Muscle of arm (tissue), 12 donors: Measurements from ENCODE around the gene METTL8. TPM values are rescaled to one million over a fixed set of nuclear protein-coding genes. Genes with fewer than 3 reads are reported as not detected.
"Not testable (repeated sequence)": the region's sequence is repeated elsewhere in the genome, so short reads cannot be mapped to it uniquely, and the experiment has no call there.

Experiments used
- DNase-seq: peaks from one replicate; pipeline ENCODE4 v3.0.0-alpha.2; 2013
- polyA plus RNA-seq, 12 donors: library from polyadenylated mRNA; unstranded; fragments of 120-200 nt; gene quantifications; one replicate each; pipeline ENCODE4 v1.2.1, GENCODE V29; 2013; ENCODE audit not compliant: insufficient read length in 12 of 12

The METTL8 gene
- polyA plus RNA-seq, 12 donors = 12.3 to 376 (median 15.6) TPM

GRCh38 chr2:171315781-171316180, 118.0 kb downstream of the METTL8 start:
- DNase-seq = no peak

DNA sequence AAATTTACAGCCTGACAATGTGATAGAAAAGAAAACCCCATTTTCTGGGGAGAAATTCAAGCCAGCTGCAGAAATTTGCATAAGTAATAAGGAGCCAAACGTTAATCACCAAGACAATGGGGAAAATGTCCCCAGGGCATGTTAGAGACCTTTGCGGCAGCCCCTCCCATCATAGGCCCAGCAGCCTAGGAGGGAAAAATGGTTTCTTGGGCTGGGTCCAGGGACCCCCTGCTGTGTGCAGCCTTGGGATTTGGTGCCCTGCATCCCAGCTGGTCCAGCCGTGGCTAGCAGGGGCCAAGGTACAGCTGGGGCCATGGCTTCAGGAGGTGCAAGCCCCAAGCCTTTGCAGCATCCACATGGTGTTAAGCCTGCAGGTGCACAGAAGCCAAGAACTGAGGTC, 121.6 kb downstream of the METTL8 start:
- not testable (repeated sequence) for DNase-seq

DNA sequence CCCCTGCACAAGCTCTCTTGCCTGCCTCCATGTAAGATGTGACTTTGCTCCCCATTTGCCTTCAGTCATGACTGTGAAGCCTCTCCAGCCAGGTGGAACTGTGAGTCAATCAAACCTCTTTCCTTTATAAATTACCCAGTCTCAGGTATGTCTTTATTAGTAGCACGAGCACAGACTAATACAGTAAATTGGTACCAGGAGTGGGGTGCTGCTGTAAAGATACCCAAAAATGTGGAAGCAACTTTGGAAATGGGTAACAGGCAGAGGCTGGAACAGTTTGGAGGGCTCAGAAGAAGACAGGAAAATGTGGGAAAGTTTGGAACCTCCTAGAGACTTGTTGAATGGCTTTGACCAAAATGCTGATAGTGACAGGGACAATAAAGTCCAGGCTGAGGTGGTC, 122.2 kb downstream of the METTL8 start:
- not testable (repeated sequence) for DNase-seq

GRCh38 chr2:171310889-171311288, 122.9 kb downstream of the METTL8 start:
- DNase-seq = no peak

DNA sequence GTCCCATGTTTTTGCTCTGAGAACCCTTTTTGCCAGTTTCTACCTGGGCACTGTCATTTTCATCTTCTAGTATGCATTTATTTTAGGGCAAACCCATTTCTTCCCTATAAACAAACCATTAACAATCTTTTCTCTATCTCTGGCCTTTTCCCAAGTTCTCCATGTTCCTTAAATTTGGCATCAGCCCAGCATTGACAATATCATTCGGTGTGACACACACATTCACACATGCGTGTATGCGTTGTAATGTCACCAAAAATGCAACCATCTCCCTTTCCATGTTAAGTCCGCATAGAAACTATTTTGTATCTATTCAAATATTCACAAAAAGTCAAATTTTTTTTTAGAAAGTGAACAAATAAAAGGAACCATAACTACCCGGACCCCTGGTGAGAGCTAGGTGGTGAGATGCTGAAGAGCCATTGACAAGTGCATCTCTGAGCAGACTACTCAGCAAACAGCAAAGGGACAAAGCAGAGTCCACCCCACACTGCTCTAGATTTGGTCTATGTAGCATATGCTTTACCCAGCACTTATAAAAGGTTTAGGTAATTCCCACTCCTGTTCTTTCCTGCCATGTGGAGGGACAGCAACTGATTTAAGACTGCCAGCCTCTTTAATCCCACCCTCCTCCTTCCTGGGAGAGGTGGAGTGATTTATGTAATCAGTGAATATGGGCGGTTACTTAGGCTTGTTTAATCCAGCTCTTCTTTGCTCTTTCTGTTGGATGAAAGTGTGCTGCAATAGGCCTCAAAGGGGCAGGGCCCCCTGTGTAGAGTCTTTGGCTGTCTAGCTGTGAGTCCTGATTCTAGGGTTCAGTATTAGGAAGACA, 124.1 kb downstream of the METTL8 start:
- no peak for DNase-seq

DNA sequence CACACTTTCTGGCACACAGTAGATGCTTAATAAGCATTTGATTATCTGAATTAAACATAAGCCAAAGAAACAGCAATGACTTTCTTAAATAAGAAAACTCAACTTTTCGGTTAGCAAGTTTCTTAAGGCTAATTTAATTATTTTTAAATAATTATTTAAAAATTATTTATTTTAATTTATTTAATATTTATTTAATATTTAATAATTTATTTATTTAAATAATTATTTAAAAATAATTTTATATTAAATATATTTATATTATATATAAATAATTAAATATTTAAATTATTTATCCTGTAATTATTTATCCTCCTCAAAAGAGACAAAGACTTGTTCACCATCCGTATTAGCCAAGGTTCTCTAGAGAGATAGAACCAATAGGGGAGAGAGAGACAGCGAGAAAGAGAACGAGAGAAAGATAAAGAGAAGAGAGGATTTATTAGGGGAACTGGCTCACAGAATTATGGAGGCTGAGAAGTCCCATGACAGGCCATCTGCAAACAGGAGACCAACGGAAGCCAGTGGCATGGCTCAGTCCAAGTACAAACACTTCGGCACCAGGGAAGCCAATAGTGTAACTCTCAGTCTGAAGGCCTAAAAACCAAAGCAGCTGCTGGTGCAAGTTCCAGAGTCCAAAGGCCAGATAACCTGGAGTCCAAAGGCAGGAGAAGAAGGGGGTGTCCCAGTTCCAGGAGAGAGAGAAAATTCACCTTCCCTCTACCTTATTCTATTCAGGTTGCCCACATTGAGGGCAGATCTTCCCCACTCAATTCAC, 125.3 kb downstream of the METTL8 start:
- DNase-seq = no peak

GRCh38 chr2:171307560-171307959, 126.2 kb downstream of the METTL8 start:
- no peak for DNase-seq

DNA sequence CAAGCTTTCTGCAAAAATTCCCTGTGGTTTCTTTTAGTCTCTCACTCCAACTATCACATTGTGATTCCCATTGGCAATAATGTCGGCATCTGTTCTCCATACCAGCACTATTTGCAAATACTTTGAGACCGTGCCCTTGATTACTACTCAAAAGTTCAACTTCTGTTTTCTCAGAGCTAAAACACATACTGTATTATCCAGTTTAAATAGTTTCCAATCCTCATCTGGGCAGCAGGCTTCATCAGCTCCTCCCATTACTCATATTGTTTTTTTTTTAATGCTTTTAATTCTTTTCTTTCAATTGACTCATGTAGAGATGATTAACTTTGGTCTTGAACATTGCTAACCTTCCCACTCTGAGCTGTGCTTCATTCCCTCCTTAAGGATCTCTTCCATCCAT, 135.8 kb downstream of the METTL8 start:
- DNase-seq = no peak

DNA sequence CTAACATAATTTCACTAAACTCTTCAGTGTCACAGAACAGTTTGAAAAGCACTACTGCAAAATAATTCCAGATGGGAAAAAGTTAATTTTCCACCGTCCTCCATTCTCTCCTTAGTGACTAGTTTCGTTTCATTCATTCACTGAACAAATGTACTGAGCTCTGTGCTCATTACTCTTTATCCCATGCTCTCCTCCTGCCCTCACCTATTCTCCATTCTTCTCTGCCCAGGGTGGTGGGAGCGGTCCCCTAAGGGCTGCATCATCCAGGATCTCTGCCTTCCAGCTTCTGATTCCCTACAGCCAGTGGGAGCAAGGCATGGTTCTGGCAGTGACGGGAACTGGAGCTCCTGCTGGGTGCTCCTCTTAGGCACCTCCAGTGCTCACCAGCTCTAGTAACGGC, 139.2 kb downstream of the METTL8 start:
- DNase-seq = no peak

DNA sequence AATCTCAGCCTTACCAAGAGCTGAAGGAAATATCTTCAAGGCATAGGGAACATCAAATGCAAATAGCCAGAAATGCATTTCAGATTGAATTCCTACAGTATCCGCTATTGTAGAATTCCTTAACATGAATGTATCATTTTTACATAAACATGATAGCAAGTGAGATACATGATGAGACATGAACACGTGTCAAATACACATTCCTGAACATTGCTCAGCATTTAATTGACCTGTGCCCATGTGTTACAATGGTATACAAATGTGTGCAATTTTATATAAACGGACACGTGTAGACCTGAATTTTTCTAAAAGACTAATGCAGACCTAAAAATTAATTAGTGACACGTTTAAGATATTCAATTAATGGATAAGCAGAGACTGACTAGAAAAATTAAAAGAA, 140.1 kb downstream of the METTL8 start:
- no peak for DNase-seq

DNA sequence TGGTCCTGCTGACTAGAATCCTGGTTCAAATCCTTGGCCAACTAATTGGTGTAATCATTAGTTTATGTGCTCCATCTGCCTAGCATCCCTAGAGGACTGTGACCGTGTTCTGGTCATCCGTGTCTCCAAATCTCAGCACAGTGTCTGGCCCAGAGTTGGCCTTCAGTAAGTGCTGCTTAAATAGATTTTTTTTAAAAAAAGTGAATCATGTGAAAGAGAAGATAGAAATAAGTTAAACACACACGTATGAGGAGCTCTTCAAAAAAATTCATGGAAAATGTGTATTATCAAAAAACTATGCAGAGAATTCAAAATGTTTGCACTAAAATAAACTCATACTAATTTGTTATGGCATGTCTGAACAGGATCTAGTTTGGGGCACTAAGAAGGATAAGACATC, 143.8 kb downstream of the METTL8 start:
- peak; percentile 21 for DNase-seq

DNA sequence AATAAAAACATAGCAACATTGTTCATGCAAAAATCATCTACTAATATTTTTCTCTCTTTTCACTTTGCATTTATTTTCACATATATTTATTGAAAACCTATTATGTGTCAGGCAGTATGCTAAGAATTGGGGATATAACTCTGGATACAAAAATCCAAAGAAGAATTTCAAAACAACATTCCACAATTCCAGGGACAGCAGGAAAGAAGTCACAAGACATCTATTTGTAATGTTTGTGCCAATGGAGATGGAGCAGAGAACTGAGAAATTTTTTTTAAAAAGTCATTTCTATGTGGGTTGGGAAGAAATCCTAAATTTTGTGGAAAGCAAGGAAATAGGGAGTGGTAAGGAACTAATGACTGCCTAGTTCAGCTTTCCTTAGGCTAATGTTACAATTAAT, 144.5 kb downstream of the METTL8 start:
- peak; percentile 15 for DNase-seq

- DNase-seq = peak; percentile 14
Observed at GRCh38 chr2:171287611-171288010, 146.2 kb downstream of the METTL8 start.

GRCh38 chr2:171287036-171287571, 146.7 kb downstream of the METTL8 start:
- DNase-seq = peak; percentile 8

DNA sequence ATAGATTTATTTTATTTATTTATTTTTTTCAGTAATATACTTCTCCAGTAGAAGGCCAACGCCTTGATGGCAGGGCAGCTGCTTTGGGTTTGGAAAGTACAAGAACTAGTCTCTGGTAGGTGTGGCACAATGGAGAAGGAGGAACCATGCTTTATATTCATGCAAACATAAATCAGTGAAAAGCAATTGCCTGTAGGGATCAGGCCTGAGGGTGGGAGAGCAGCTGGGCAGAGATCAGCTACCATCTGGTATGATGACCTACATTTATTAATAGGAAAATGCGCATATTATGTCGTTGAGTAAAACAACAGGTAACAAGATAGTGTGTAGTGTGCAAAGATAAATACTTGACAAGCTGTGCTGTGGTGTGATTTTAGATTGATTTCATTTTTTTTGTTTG, 152.7 kb downstream of the METTL8 start:
- DNase-seq = no peak

GRCh38 chr2:171279983-171280790, 153.6 kb downstream of the METTL8 start:
- no peak for DNase-seq

GRCh38 chr2:171274757-171275156, 159.0 kb downstream of the METTL8 start:
- no peak for DNase-seq

DNA sequence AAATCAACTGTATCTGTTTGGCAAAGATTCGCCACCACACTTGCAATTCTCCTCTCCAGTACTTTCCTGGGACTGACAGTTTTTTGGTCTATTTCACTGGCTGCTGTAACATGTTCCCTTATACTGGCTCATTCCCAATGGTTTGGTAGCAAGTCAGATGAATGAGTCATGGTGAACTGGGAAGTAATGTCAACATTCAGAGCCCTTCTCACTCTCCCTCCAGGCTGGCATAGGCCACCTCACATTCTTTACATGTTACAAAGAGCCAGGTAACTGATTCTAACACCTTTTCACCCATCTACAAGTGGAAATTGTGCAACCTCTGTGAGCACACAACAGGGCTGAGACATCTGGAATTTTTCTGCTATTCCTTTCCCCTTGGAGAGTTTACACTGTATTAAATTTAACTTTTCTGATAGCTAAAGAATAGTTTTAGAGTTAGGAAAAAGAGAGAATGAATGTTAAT, 161.8 kb downstream of the METTL8 start:
- DNase-seq = peak; percentile 45

DNA sequence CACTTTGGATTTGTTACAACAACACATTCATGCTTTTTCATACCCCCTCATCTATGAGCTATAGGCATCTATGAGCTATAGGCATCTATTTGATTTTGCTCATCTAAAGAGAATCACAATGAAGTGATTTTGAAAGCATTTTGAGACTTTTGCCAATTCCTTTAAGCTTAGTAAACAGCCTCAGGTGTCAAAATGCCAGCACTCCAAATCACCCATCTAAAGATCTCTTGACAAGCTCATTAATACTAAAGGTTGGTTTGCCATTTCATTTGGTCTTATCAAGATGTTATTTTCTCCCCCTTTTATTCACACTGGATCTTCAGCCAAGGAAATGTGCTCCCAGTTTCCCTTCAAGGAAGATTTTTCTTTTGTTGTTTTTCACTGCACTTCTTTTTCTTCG, 162.4 kb downstream of the METTL8 start:
- no peak for DNase-seq

GRCh38 chr2:171267855-171268629, 165.7 kb downstream of the METTL8 start:
- no peak for DNase-seq
